ENCODE data around the gene DCC.

Gene DCC

GRCh38 chr18:52426462-52426861 is 86.5 kb downstream of the DCC start:
- DNase-seq: no peak

GRCh38 chr18:52427521-52428175 is 87.7 kb downstream of the DCC start:
- no peak for DNase-seq

GRCh38 chr18:52431683-52432082 is 91.7 kb downstream of the DCC start:
- no peak for DNase-seq

GRCh38 chr18:52433797-52434196 is 93.8 kb downstream of the DCC start:
- DNase-seq: no peak

- no peak for DNase-seq
Measured at GRCh38 chr18:52435301-52435700, 95.3 kb downstream of the DCC start.

GRCh38 chr18:52437161-52437560 is 97.2 kb downstream of the DCC start:
- DNase-seq: no peak

- no peak for DNase-seq
Measured at GRCh38 chr18:52439457-52439856, 99.5 kb downstream of the DCC start.

GRCh38 chr18:52441794-52442193 is 101.8 kb downstream of the DCC start:
- no peak for DNase-seq

- no peak for DNase-seq
Measured at GRCh38 chr18:52442686-52443085, 102.7 kb downstream of the DCC start.

GRCh38 chr18:52451256-52451655 is 111.3 kb downstream of the DCC start:
- DNase-seq: no peak

GRCh38 chr18:52451851-52452250 is 111.9 kb downstream of the DCC start:
- no peak for DNase-seq

GRCh38 chr18:52452427-52452826 is 112.4 kb downstream of the DCC start:
- no peak for DNase-seq

- no peak for DNase-seq
Measured at GRCh38 chr18:52459890-52460289, 119.9 kb downstream of the DCC start.

- DNase-seq: no peak
Measured at GRCh38 chr18:52462853-52463252, 122.9 kb downstream of the DCC start.

- DNase-seq: no peak
Measured at GRCh38 chr18:52465391-52465790, 125.4 kb downstream of the DCC start.

GRCh38 chr18:52468496-52468895 is 128.5 kb downstream of the DCC start:
- no peak for DNase-seq

- DNase-seq: no peak
Measured at GRCh38 chr18:52475325-52475724, 135.3 kb downstream of the DCC start.

- DNase-seq: no peak
Measured at GRCh38 chr18:52481116-52481515, 141.1 kb downstream of the DCC start.

GRCh38 chr18:52484977-52485376 is 145.0 kb downstream of the DCC start:
- DNase-seq: no peak

- no peak for DNase-seq
Measured at GRCh38 chr18:52486052-52486451, 146.1 kb downstream of the DCC start.

GRCh38 chr18:52489396-52490306 is 149.7 kb downstream of the DCC start:
- DNase-seq: no peak

- DNase-seq: no peak
Measured at GRCh38 chr18:52496426-52496825, 156.4 kb downstream of the DCC start.

GRCh38 chr18:52499016-52499415 is 159.0 kb downstream of the DCC start:
- DNase-seq: no peak

GRCh38 chr18:52499644-52500043 is 159.6 kb downstream of the DCC start:
- DNase-seq: no peak

Data from AML-193 (cell line).